Measurements from ENCODE around the gene NUP214.

GRCh38 chr9:131228988-131229387 is 103.6 kb downstream of the NUP214 start:
- no peak for TF ChIP-seq CTCF (IDR thresholded peaks at IDR 0.05)
- no peak for TF ChIP-seq POLR2AphosphoS5 (IDR thresholded peaks at IDR 0.05)

Data from breast epithelium (tissue), 3 donors.